PC-3 (cell line): ENCODE results near the gene GP9. TPM values are rescaled to one million over a fixed set of nuclear protein-coding genes. Genes with fewer than 3 reads are reported as not detected.

ENCODE experiments used
- ATAC-seq: fragments of 200-7000 bp; cut with Tn5 transposase; 2 replicates; pipeline ENCODE4 v1.9.1; 2020; ENCODE audit warnings: mild to moderate bottlenecking, moderate library complexity
- BruUV-seq: library from RNA; stranded (reverse); fragments of 400-500 nt; replicated peaks from 2 replicates; lab custom pipeline; 2021; lab: Mats Ljungman, UMichigan
- CTCF ChIA-PET: fragments of 300-600 bp; sonication (Branson Sonifier 250); formaldehyde crosslinking; loops from one replicate; lab custom pipeline; 2022; ENCODE audit warnings: antibody characterized with exemption; lab: Charles Lee
- POLR2A ChIA-PET: fragments of 300-600 bp; sonication (Branson Sonifier 250); formaldehyde crosslinking; loops from one replicate; lab custom pipeline; 2022; ENCODE audit warnings: antibody characterized with exemption; ENCODE audit not compliant: unreplicated experiment; lab: Charles Lee
- DNase-seq: peaks from one replicate; pipeline ENCODE4 v3.0.0-alpha.2; 2015
- H2AFZ ChIP-seq: fragments of 300-600 bp; sonication (generic); 2 replicates; pipeline ENCODE4 v1.6.0; 2016; ENCODE audit warnings: antibody characterized with exemption, low read length
- H3F3A ChIP-seq: fragments of 300-600 bp; sonication (generic); one replicate; pipeline ENCODE4 v1.6.0; 2017; ENCODE audit warnings: antibody characterized with exemption, low read length, control low read depth, mild to moderate bottlenecking; ENCODE audit not compliant: unreplicated experiment
- H3K27ac ChIP-seq: fragments of 300-600 bp; sonication (generic); 2 replicates; pipeline ENCODE4 v1.5.1; 2016; ENCODE audit warnings: mild to moderate bottlenecking, low read length
- H3K27me3 ChIP-seq: fragments of 300-600 bp; sonication (generic); 2 replicates; pipeline ENCODE4 v1.6.1; 2016; ENCODE audit warnings: low read length, mixed read lengths
- H3K36me3 ChIP-seq: fragments of 300-600 bp; sonication (generic); 2 replicates; pipeline ENCODE4 v1.6.1; 2016; ENCODE audit warnings: low read depth, mixed run types, low read length, mixed read lengths
- H3K4me1 ChIP-seq: fragments of 300-600 bp; sonication (generic); 2 replicates; pipeline ENCODE4 v1.5.1; 2016; ENCODE audit warnings: low read length; ENCODE audit not compliant: insufficient read depth
- H3K4me2 ChIP-seq: fragments of 300-600 bp; sonication (generic); 2 replicates; pipeline ENCODE4 v1.6.0; 2016; ENCODE audit warnings: low read length
- H3K4me3 ChIP-seq: fragments of 300-600 bp; sonication (generic); 2 replicates; pipeline ENCODE4 v1.5.1; 2016; ENCODE audit warnings: mild to moderate bottlenecking, low read length, mixed read lengths
- H3K79me2 ChIP-seq: fragments of 300-600 bp; sonication (generic); 2 replicates; pipeline ENCODE4 v1.6.1; 2017; ENCODE audit warnings: low read length, mixed read lengths
- H3K9ac ChIP-seq: fragments of 300-600 bp; sonication (generic); 2 replicates; pipeline ENCODE4 v1.6.0; 2016; ENCODE audit warnings: mild to moderate bottlenecking, low read length
- H3K9me2 ChIP-seq: fragments of 300-600 bp; sonication (generic); replicated peaks from 2 replicates; pipeline ENCODE4 v1.6.1; 2016; ENCODE audit warnings: mixed run types, low read length, mixed read lengths
- H3K9me3 ChIP-seq: fragments of 300-600 bp; sonication (generic); 2 replicates; pipeline ENCODE4 v1.6.1; 2016; ENCODE audit warnings: low read length, mixed read lengths
- H4K20me1 ChIP-seq: fragments of 300-600 bp; sonication (generic); 2 replicates; pipeline ENCODE4 v1.6.1; 2016; ENCODE audit warnings: low read length, mixed read lengths
- CTCF ChIP-seq: fragments of 300-600 bp; sonication (generic); conservative IDR thresholded peaks from 2 replicates; pipeline ENCODE4 v1.5.1; 2017; ENCODE audit warnings: antibody characterized with exemption, low read depth, mild to moderate bottlenecking, low read length
- EZH2 ChIP-seq: fragments of 300-600 bp; sonication (generic); IDR thresholded peaks from one replicate; pipeline ENCODE4 v1.6.1; 2017; ENCODE audit warnings: antibody characterized with exemption, mild to moderate bottlenecking, low read length; ENCODE audit not compliant: unreplicated experiment
- EZH2phosphoT487 ChIP-seq: fragments of 300-600 bp; sonication (generic); IDR thresholded peaks from 2 replicates; pipeline ENCODE4 v1.6.1; 2018; ENCODE audit warnings: mild to moderate bottlenecking, antibody characterized with exemption, low read length, borderline replicate concordance
- intact Hi-C: fragments of 100-400 bp; cut with micrococcal nuclease; formaldehyde crosslinking; loops from 2 replicates; pipeline ENCODE4 v1.9.0; 2023
- total RNA-seq: library from RNA; depleted of rRNA; stranded (reverse); fragments of >200 nt; gene quantifications from 2 replicates; pipeline ENCODE4 v1.2.3, GENCODE V29; 2014

GP9 gene
- total RNA-seq, 1 experiment from 2014 or later: not detected

GRCh38 chr3:129035360-129036221 lies 25.0 kb upstream of the GP9 start:
- CTCF ChIA-PET: no interaction called here
- no peaks in the 10 kb centered on the region for H3K4me1 ChIP-seq
- no peaks in the 10 kb centered on the region for H3K27me3 ChIP-seq
- no peak overlapping the region for H3K4me3 ChIP-seq
- H3K36me3 ChIP-seq: no peaks in the 10 kb centered on the region
- no peak overlapping the region for H3K27ac ChIP-seq
- H4K20me1 ChIP-seq: no peaks in the 10 kb centered on the region
- H3K9me2 ChIP-seq: no peaks in the 10 kb centered on the region
- POLR2A ChIA-PET: no interaction called here
- TF ChIP-seq EZH2: no peak
- no peak for TF ChIP-seq EZH2phosphoT487
- no peak for TF ChIP-seq CTCF
- H3K4me2 ChIP-seq: no peak overlapping the region
- H3F3A ChIP-seq: no peaks in the 10 kb centered on the region
- H2AFZ ChIP-seq: no peak overlapping the region
- H3K9me3 ChIP-seq: no peaks in the 10 kb centered on the region
- ATAC-seq: no peak
- H3K79me2 ChIP-seq: no peaks in the 10 kb centered on the region
- intact Hi-C loops: no loop called here
- DNase-seq: no peak
- no TSS peak for BruUV-seq
- H3K9ac ChIP-seq: no peak overlapping the region

GRCh38 chr3:129036222-129037092 lies 24.1 kb upstream of the GP9 start:
- CTCF ChIA-PET: no interaction called here
- Histone ChIP-seq H3K36me3 (no peaks in the 10 kb centered on the region), H3K79me2 (no peaks in the 10 kb centered on the region), H3F3A (no peaks in the 10 kb centered on the region), H3K4me3 (no peak overlapping the region), H3K27ac (no peak overlapping the region), H3K4me2 (no peak overlapping the region), H2AFZ (no peak overlapping the region), H4K20me1 (no peaks in the 10 kb centered on the region), H3K27me3 (no peaks in the 10 kb centered on the region), H3K9me3 (no peaks in the 10 kb centered on the region), H3K9me2 (no peaks in the 10 kb centered on the region), H3K4me1 (no peaks in the 10 kb centered on the region), H3K9ac (no peak overlapping the region)
- no TSS peak for BruUV-seq
- no peak for DNase-seq
- ATAC-seq: no peak
- POLR2A ChIA-PET: no interaction called here
- TF ChIP-seq EZH2 (no peak), CTCF (no peak), EZH2phosphoT487 (no peak)
- intact Hi-C loops: no loop called here
